ENCODE measurements around the gene FHDC1. TPM values are rescaled to one million over a fixed set of nuclear protein-coding genes. Genes with fewer than 3 reads are reported as not detected.

The FHDC1 gene
- total RNA-seq, 1 donor = under 0.01 TPM

GRCh38 chr4:153002110-153002509 lies 66.0 kb downstream of the FHDC1 start:
- DNase-seq (ENCODE audit: low read depth in 2 of 3, low spot score in 2 of 3) = no peak

- no peak for DNase-seq (ENCODE audit: low read depth in 2 of 3, low spot score in 2 of 3)
Measured at GRCh38 chr4:153004081-153004850, 68.1 kb downstream of the FHDC1 start.

- DNase-seq (ENCODE audit: low read depth in 2 of 3, low spot score in 2 of 3) = no peak
Measured at GRCh38 chr4:153005899-153006381, 69.8 kb downstream of the FHDC1 start.

GRCh38 chr4:153008578-153009199 lies 72.6 kb downstream of the FHDC1 start:
- DNase-seq (ENCODE audit: low read depth in 2 of 3, low spot score in 2 of 3) = no peak

- DNase-seq (ENCODE audit: low read depth in 2 of 3, low spot score in 2 of 3) = peak in 1 of 3 donors; percentile 7
Measured at GRCh38 chr4:153010146-153010545, 74.0 kb downstream of the FHDC1 start.

GRCh38 chr4:153013202-153013977 lies 77.3 kb downstream of the FHDC1 start:
- no peak for DNase-seq (ENCODE audit: low read depth in 2 of 3, low spot score in 2 of 3)

- DNase-seq (ENCODE audit: low read depth in 2 of 3, low spot score in 2 of 3) = no peak
Measured at GRCh38 chr4:153014460-153014859, 78.3 kb downstream of the FHDC1 start.

GRCh38 chr4:153016592-153016991 lies 80.5 kb downstream of the FHDC1 start:
- DNase-seq (ENCODE audit: low read depth in 2 of 3, low spot score in 2 of 3) = no peak

GRCh38 chr4:153018031-153018430 lies 81.9 kb downstream of the FHDC1 start:
- no peak for DNase-seq (ENCODE audit: low read depth in 2 of 3, low spot score in 2 of 3)

GRCh38 chr4:153018684-153019083 lies 82.6 kb downstream of the FHDC1 start:
- no peak for DNase-seq (ENCODE audit: low read depth in 2 of 3, low spot score in 2 of 3)

- DNase-seq (ENCODE audit: low read depth in 2 of 3, low spot score in 2 of 3) = no peak
Measured at GRCh38 chr4:153019906-153020305, 83.8 kb downstream of the FHDC1 start.

- no peak for DNase-seq (ENCODE audit: low read depth in 2 of 3, low spot score in 2 of 3)
Measured at GRCh38 chr4:153020457-153020856, 84.3 kb downstream of the FHDC1 start.

- no peak for DNase-seq (ENCODE audit: low read depth in 2 of 3, low spot score in 2 of 3)
Measured at GRCh38 chr4:153021276-153021675, 85.2 kb downstream of the FHDC1 start.

- no peak for DNase-seq (ENCODE audit: low read depth in 2 of 3, low spot score in 2 of 3)
Measured at GRCh38 chr4:153022241-153022715, 86.2 kb downstream of the FHDC1 start.

GRCh38 chr4:153023139-153023538 lies 87.0 kb downstream of the FHDC1 start:
- DNase-seq (ENCODE audit: low read depth in 2 of 3, low spot score in 2 of 3) = no peak

GRCh38 chr4:153023692-153024394 lies 87.7 kb downstream of the FHDC1 start:
- DNase-seq (ENCODE audit: low read depth in 2 of 3, low spot score in 2 of 3) = no peak

- DNase-seq (ENCODE audit: low read depth in 2 of 3, low spot score in 2 of 3) = no peak
Measured at GRCh38 chr4:153024466-153024865, 88.3 kb downstream of the FHDC1 start.

GRCh38 chr4:153025406-153025805 lies 89.3 kb downstream of the FHDC1 start:
- DNase-seq (ENCODE audit: low read depth in 2 of 3, low spot score in 2 of 3) = no peak

- DNase-seq (ENCODE audit: low read depth in 2 of 3, low spot score in 2 of 3) = no peak
Measured at GRCh38 chr4:153026591-153027346, 90.6 kb downstream of the FHDC1 start.

GRCh38 chr4:153027866-153028265 lies 91.7 kb downstream of the FHDC1 start:
- DNase-seq (ENCODE audit: low read depth in 2 of 3, low spot score in 2 of 3) = no peak
